NCI-H2081 treated with DMSO at 0.1 percent for 48 hours (cell line): ENCODE data around the gene HSPG2.

Experiments used
- DNase-seq: peaks from one replicate; lab custom pipeline; 2025; lab: John Stamatoyannopoulos, UW

HSPG2 gene

GRCh38 chr1:21898326-21899200 is 38.5 kb downstream of the HSPG2 start:
- no peak for DNase-seq

GRCh38 chr1:21897844-21898243 is 39.3 kb downstream of the HSPG2 start:
- no peak for DNase-seq

- no peak for DNase-seq
Measured at GRCh38 chr1:21896652-21897532, 40.2 kb downstream of the HSPG2 start.

- no peak for DNase-seq
Measured at GRCh38 chr1:21896026-21896425, 41.1 kb downstream of the HSPG2 start.

GRCh38 chr1:21894034-21894881 is 42.9 kb downstream of the HSPG2 start:
- DNase-seq = no peak

- DNase-seq = no peak
Measured at GRCh38 chr1:21893046-21893805, 43.9 kb downstream of the HSPG2 start.

- DNase-seq = no peak
Measured at GRCh38 chr1:21891621-21892479, 45.3 kb downstream of the HSPG2 start.

GRCh38 chr1:21891081-21891480 is 46.0 kb downstream of the HSPG2 start:
- no peak for DNase-seq

GRCh38 chr1:21888500-21888899 is 48.6 kb downstream of the HSPG2 start:
- DNase-seq = no peak

GRCh38 chr1:21887796-21888195 is 49.3 kb downstream of the HSPG2 start:
- DNase-seq = no peak

- no peak for DNase-seq
Measured at GRCh38 chr1:21887216-21887736, 49.8 kb downstream of the HSPG2 start.

- DNase-seq = no peak
Measured at GRCh38 chr1:21886486-21887215, 50.5 kb downstream of the HSPG2 start.

- DNase-seq = no peak
Measured at GRCh38 chr1:21885236-21886037, 51.7 kb downstream of the HSPG2 start.

- no peak for DNase-seq
Measured at GRCh38 chr1:21884456-21885235, 52.5 kb downstream of the HSPG2 start.

- DNase-seq = no peak
Measured at GRCh38 chr1:21882721-21883415, 54.2 kb downstream of the HSPG2 start.

GRCh38 chr1:21881250-21881649 is 55.9 kb downstream of the HSPG2 start:
- no peak for DNase-seq

- DNase-seq = no peak
Measured at GRCh38 chr1:21880619-21880970, 56.5 kb downstream of the HSPG2 start.
